Fibroblast of mammary gland (primary cell): ENCODE measurements around the gene NUAK2.
A peak's percentile ranks its signal among the peaks of the same experiment; 100 is the strongest.

Experiments
- DNase-seq: peaks from one replicate; pipeline ENCODE4 v3.0.0-alpha.2; 2010; ENCODE audit warnings: low read depth
- H3K4me3 ChIP-seq: 2 replicates; pipeline ENCODE4 v1.5.1; 2011; ENCODE audit warnings: low read depth, mild to moderate bottlenecking, low read length, moderate library complexity; ENCODE audit not compliant: control insufficient read depth
- CTCF ChIP-seq: conservative IDR thresholded peaks from 2 replicates; pipeline ENCODE4 v1.5.1; 2011; ENCODE audit warnings: low read depth, low read length, inconsistent platforms; ENCODE audit not compliant: control insufficient read depth, insufficient read depth

Gene NUAK2

GRCh38 chr1:205296154-205296553 is 25.4 kb downstream of the NUAK2 start:
- no peak for TF ChIP-seq CTCF
- no peak for DNase-seq
- H3K4me3 ChIP-seq, result no peak overlapping the region

GRCh38 chr1:205294934-205295333 is 26.6 kb downstream of the NUAK2 start:
- no peak for TF ChIP-seq CTCF
- no peak overlapping the region for H3K4me3 ChIP-seq
- no peak for DNase-seq

- no peak overlapping the region for H3K4me3 ChIP-seq
- TF ChIP-seq CTCF, result no peak
- DNase-seq, result peak; percentile 90
Measured at GRCh38 chr1:205294175-205294917, 27.2 kb downstream of the NUAK2 start.

- H3K4me3 ChIP-seq, result no peak overlapping the region
- DNase-seq, result no peak
- no peak for TF ChIP-seq CTCF
Measured at GRCh38 chr1:205293350-205294074, 28.0 kb downstream of the NUAK2 start.

- no peak overlapping the region for H3K4me3 ChIP-seq
- no peak for DNase-seq
- TF ChIP-seq CTCF, result no peak
Measured at GRCh38 chr1:205291596-205291995, 29.9 kb downstream of the NUAK2 start.

- no peak overlapping the region for H3K4me3 ChIP-seq
- TF ChIP-seq CTCF, result no peak
- peak; percentile 33 for DNase-seq
Measured at GRCh38 chr1:205287767-205288559, 33.6 kb downstream of the NUAK2 start.
